SK-N-DZ (cell line): ENCODE results near the gene FBXO38. TPM values are rescaled to one million over a fixed set of nuclear protein-coding genes. Genes with fewer than 3 reads are reported as not detected.

ENCODE experiments used
- DNase-seq: peaks from one replicate; pipeline ENCODE4 v3.0.0-alpha.2; 2015; ENCODE audit warnings: low spot score
- polyA plus RNA-seq, 2 experiments: library from polyadenylated mRNA; depleted of rRNA; stranded (reverse); fragments of >200 nt; gene quantifications; 2 replicates each; pipeline ENCODE4 v1.2.3, GENCODE V29; 2014

FBXO38 gene
- polyA plus RNA-seq (2014; cell fraction: cytosol; rRNA removed), result 26.7 and 30.8 TPM in 2 replicates
- 36.6 and 37.7 TPM in 2 replicates for polyA plus RNA-seq (2014; cell fraction: nucleus; rRNA removed)

- peak; percentile 97 for DNase-seq
These were observed at the start of gene FBXO38 for GRCh38 chr5:148383564-148384379. Gene FBXO38 (plus strand): TSS chr5:148383958. CDS start chr5:148394777, 10,819 bp downstream.

GRCh38 chr5:148335259-148335658, 48.5 kb upstream of the FBXO38 start, which contains the start of gene SPINK9:
Gene SPINK9 (plus strand): TSS chr5:148335559. CDS start chr5:148335614, 55 bp downstream.
- no peak for DNase-seq

GRCh38 chr5:148336704-148337435, 46.9 kb upstream of the FBXO38 start:
- DNase-seq, result no peak

GRCh38 chr5:148342371-148343045, 41.2 kb upstream of the FBXO38 start:
- DNase-seq, result no peak

- no peak for DNase-seq
These were observed 40.7 kb upstream of the FBXO38 start for GRCh38 chr5:148343046-148343407.

GRCh38 chr5:148343603-148344487, 39.9 kb upstream of the FBXO38 start:
- DNase-seq, result no peak

- no peak for DNase-seq
These were observed 36.1 kb upstream of the FBXO38 start for GRCh38 chr5:148347706-148348105.

GRCh38 chr5:148352696-148353095, 31.1 kb upstream of the FBXO38 start:
- no peak for DNase-seq

- no peak for DNase-seq
These were observed 30.1 kb upstream of the FBXO38 start for GRCh38 chr5:148353634-148354033.

GRCh38 chr5:148364343-148364742, 19.4 kb upstream of the FBXO38 start:
- DNase-seq, result no peak

GRCh38 chr5:148368299-148368698, 15.5 kb upstream of the FBXO38 start:
- no peak for DNase-seq

GRCh38 chr5:148372166-148372725, 11.5 kb upstream of the FBXO38 start:
- DNase-seq, result no peak

- DNase-seq, result no peak
These were observed 10.9 kb upstream of the FBXO38 start for GRCh38 chr5:148372893-148373292.

GRCh38 chr5:148374690-148375360, 8.9 kb upstream of the FBXO38 start:
- peak; percentile 64 for DNase-seq

GRCh38 chr5:148376198-148376597, 7.6 kb upstream of the FBXO38 start:
- no peak for DNase-seq

- no peak for DNase-seq
These were observed 5.1 kb upstream of the FBXO38 start for GRCh38 chr5:148378670-148379069.

GRCh38 chr5:148379340-148379739, 4.4 kb upstream of the FBXO38 start:
- DNase-seq, result no peak

GRCh38 chr5:148381906-148382305, 1.9 kb upstream of the FBXO38 start:
- DNase-seq, result no peak

- DNase-seq, result no peak
These were observed 797 bp upstream of the FBXO38 start for GRCh38 chr5:148382961-148383360.

GRCh38 chr5:148384380-148384737, 601 bp downstream of the FBXO38 start:
- DNase-seq, result no peak
